WTC11 (cell line): ENCODE measurements around the gene SFT2D1.

Experiments used
- CBFB ChIP-seq: sonication (generic); formaldehyde crosslinking; IDR thresholded peaks from 2 replicates; pipeline ENCODE4 v1.8.1; 2022; ENCODE audit warnings: mild to moderate bottlenecking, low read depth, missing genetic modification reagents
- GABPB1 ChIP-seq: sonication (generic); formaldehyde crosslinking; IDR thresholded peaks from 2 replicates; pipeline ENCODE4 v1.8.1; 2023; ENCODE audit warnings: mild to moderate bottlenecking, missing genetic modification reagents
- IRF2 ChIP-seq: sonication (generic); formaldehyde crosslinking; IDR thresholded peaks from 2 replicates; pipeline ENCODE4 v1.8.0; 2022; ENCODE audit warnings: low read depth, missing genetic modification reagents, borderline replicate concordance
- TF ChIP-seq, protein P1 (sequence below): sonication (generic); formaldehyde crosslinking; IDR thresholded peaks from 2 replicates; pipeline ENCODE4 v1.8.0; 2023; ENCODE audit warnings: missing genetic modification reagents
- TF ChIP-seq, protein P2 (sequence below): sonication (generic); formaldehyde crosslinking; IDR thresholded peaks from 2 replicates; pipeline ENCODE4 v1.8.1; 2023; ENCODE audit warnings: mild to moderate bottlenecking, missing genetic modification reagents, moderate library complexity
- TF ChIP-seq, protein P3 (sequence below): fragments of 200-600 bp; IDR thresholded peaks from 2 replicates; pipeline ENCODE4 v1.8.0; 2022; ENCODE audit warnings: antibody characterized with exemption

DNA sequence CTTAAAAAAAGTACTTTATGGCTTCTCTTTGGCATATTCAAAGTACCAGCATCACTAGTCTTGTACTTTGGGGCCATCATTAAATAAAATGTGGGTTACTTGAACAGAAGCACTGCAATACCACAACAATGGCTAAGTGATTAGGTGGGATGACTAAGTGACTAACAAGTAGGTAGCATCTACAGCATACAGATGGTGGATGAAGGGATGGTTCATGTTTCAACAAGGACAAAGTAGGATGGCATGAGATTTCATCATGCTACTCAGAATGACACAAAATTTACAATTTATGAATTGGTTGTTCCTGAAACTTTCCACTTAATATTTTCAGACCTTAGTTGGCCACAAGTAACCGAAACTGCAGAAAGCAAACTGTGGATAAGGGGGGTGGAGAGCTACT is 32.7 kb upstream of the SFT2D1 start:
- TF ChIP-seq, protein P1, sequence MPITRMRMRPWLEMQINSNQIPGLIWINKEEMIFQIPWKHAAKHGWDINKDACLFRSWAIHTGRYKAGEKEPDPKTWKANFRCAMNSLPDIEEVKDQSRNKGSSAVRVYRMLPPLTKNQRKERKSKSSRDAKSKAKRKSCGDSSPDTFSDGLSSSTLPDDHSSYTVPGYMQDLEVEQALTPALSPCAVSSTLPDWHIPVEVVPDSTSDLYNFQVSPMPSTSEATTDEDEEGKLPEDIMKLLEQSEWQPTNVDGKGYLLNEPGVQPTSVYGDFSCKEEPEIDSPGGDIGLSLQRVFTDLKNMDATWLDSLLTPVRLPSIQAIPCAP (CRISPR knock-in tag): no peak
- TF ChIP-seq CBFB (CRISPR knock-in tag): no peak
- TF ChIP-seq GABPB1 (CRISPR knock-in tag): no peak
- TF ChIP-seq, protein P2, sequence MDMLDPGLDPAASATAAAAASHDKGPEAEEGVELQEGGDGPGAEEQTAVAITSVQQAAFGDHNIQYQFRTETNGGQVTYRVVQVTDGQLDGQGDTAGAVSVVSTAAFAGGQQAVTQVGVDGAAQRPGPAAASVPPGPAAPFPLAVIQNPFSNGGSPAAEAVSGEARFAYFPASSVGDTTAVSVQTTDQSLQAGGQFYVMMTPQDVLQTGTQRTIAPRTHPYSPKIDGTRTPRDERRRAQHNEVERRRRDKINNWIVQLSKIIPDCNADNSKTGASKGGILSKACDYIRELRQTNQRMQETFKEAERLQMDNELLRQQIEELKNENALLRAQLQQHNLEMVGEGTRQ (CRISPR knock-in tag): no peak
- no peak for TF ChIP-seq IRF2 (CRISPR knock-in tag)
- TF ChIP-seq, protein P3, sequence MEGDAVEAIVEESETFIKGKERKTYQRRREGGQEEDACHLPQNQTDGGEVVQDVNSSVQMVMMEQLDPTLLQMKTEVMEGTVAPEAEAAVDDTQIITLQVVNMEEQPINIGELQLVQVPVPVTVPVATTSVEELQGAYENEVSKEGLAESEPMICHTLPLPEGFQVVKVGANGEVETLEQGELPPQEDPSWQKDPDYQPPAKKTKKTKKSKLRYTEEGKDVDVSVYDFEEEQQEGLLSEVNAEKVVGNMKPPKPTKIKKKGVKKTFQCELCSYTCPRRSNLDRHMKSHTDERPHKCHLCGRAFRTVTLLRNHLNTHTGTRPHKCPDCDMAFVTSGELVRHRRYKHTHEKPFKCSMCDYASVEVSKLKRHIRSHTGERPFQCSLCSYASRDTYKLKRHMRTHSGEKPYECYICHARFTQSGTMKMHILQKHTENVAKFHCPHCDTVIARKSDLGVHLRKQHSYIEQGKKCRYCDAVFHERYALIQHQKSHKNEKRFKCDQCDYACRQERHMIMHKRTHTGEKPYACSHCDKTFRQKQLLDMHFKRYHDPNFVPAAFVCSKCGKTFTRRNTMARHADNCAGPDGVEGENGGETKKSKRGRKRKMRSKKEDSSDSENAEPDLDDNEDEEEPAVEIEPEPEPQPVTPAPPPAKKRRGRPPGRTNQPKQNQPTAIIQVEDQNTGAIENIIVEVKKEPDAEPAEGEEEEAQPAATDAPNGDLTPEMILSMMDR: no peak
